BLaER1 treated with 17β-estradiol and CSF1 and Interleukin-3, amounts not matched to agents 10 nM and 100 nM (cell line): ENCODE results near the gene ANKFN1.

Experiments
- H3K27ac ChIP-seq, 11 experiments: shearing (Covaris generic); formaldehyde crosslinking; 2 replicates each; pipeline ENCODE4 v1.8.1; 2022
- H3K27me3 ChIP-seq, 11 experiments: shearing (Covaris generic); formaldehyde crosslinking; 2 replicates each; pipeline ENCODE4 v1.8.1; 2022
- H3K36me3 ChIP-seq, 11 experiments: shearing (Covaris generic); formaldehyde crosslinking; 2 replicates each; pipeline ENCODE4 v1.8.1; 2022
- H3K4me1 ChIP-seq, 10 experiments: shearing (Covaris generic); formaldehyde crosslinking; 2 replicates each; pipeline ENCODE4 v1.8.1; 2022
- H3K4me2 ChIP-seq, 11 experiments: shearing (Covaris generic); formaldehyde crosslinking; 2 replicates each; pipeline ENCODE4 v1.8.1; 2022
- H3K4me3 ChIP-seq, 10 experiments: shearing (Covaris generic); formaldehyde crosslinking; 2 replicates each; pipeline ENCODE4 v1.8.1; 2022
- H3K9ac ChIP-seq, 11 experiments: shearing (Covaris generic); formaldehyde crosslinking; 2 replicates each; pipeline ENCODE4 v1.8.1; 2022
- H3K9me3 ChIP-seq, 11 experiments: shearing (Covaris generic); formaldehyde crosslinking; replicated peaks in 1 of 11; 2 replicates each; pipeline ENCODE4 v1.8.1; 2022
- H4K20me1 ChIP-seq, 11 experiments: shearing (Covaris generic); formaldehyde crosslinking; 2 replicates each; pipeline ENCODE4 v1.8.1; 2022
- Cebpa-rat ChIP-seq, 11 experiments: shearing (Covaris generic); IDR thresholded peaks; 2 replicates each; pipeline ENCODE4 v1.8.1; 2022

Gene ANKFN1

GRCh38 chr17:56159826-56160380, 6.6 kb downstream of the ANKFN1 start:
- no peak overlapping the region for H3K9ac ChIP-seq
- no peak overlapping the region for H3K27ac ChIP-seq
- TF ChIP-seq Cebpa-rat (IDR thresholded peaks at IDR 0.05), result no peak
- no peak overlapping the region for H3K4me3 ChIP-seq
- H3K9me3 ChIP-seq, result peaks cover 0 to 7% (median 0%) of the 10 kb centered on the region in 11 experiments; a peak in 1 of 22 replicates
- H3K36me3 ChIP-seq, result no peaks in the 10 kb centered on the region
- no peaks in the 10 kb centered on the region for H4K20me1 ChIP-seq
- H3K4me2 ChIP-seq, result no peak overlapping the region; a peak in 1 of 22 replicates
- H3K4me1 ChIP-seq, result peaks cover 0 to 33% (median 0%) of the 10 kb centered on the region in 10 experiments; a peak in 5 of 20 replicates
- no peaks in the 10 kb centered on the region for H3K27me3 ChIP-seq

- Histone ChIP-seq H3K4me2 (no peak overlapping the region), H3K27me3 (no peaks in the 10 kb centered on the region), H4K20me1 (no peaks in the 10 kb centered on the region), H3K4me1 (peaks cover 0 to 29% (median 0%) of the 10 kb centered on the region in 10 experiments; a peak in 5 of 20 replicates), H3K36me3 (no peaks in the 10 kb centered on the region), H3K9me3 (peaks cover 0 to 5% (median 0%) of the 10 kb centered on the region in 11 experiments; a peak in 1 of 22 replicates), H3K9ac (no peak overlapping the region), H3K4me3 (no peak overlapping the region), H3K27ac (no peak overlapping the region)
- no peak for TF ChIP-seq Cebpa-rat (IDR thresholded peaks at IDR 0.05)
These were observed 7.1 kb downstream of the ANKFN1 start for GRCh38 chr17:56160422-56160821.

GRCh38 chr17:56165072-56165641, 11.9 kb downstream of the ANKFN1 start:
- H3K4me1 ChIP-seq, result no peaks in the 10 kb centered on the region
- no peaks in the 10 kb centered on the region for H3K36me3 ChIP-seq
- H3K4me3 ChIP-seq, result no peak overlapping the region
- H3K9me3 ChIP-seq, result no peaks in the 10 kb centered on the region
- no peaks in the 10 kb centered on the region for H3K27me3 ChIP-seq
- H3K4me2 ChIP-seq, result no peak overlapping the region
- no peaks in the 10 kb centered on the region for H4K20me1 ChIP-seq
- TF ChIP-seq Cebpa-rat (IDR thresholded peaks at IDR 0.05), result no peak
- no peak overlapping the region for H3K9ac ChIP-seq
- H3K27ac ChIP-seq, result no peak overlapping the region

- H3K9me3 ChIP-seq, result no peaks in the 10 kb centered on the region
These were observed 14.2 kb downstream of the ANKFN1 start for GRCh38 chr17:56167491-56167890.

GRCh38 chr17:56169621-56170020, 16.3 kb downstream of the ANKFN1 start:
- TF ChIP-seq Cebpa-rat (IDR thresholded peaks at IDR 0.05), result no peak
- Histone ChIP-seq H3K9me3 (no peaks in the 10 kb centered on the region), H3K4me3 (no peak overlapping the region), H3K4me1 (peaks cover 0 to 12% (median 11%) of the 10 kb centered on the region in 10 experiments; a peak in 17 of 20 replicates), H3K4me2 (no peak overlapping the region), H3K27me3 (no peaks in the 10 kb centered on the region), H4K20me1 (no peaks in the 10 kb centered on the region), H3K36me3 (no peaks in the 10 kb centered on the region), H3K27ac (no peak overlapping the region), H3K9ac (no peak overlapping the region)

More at GRCh38 chr17:56167491-56167890, 14.2 kb downstream of the ANKFN1 start:
- Histone ChIP-seq H3K36me3 (no peaks in the 10 kb centered on the region), H3K9ac (no peak overlapping the region), H4K20me1 (no peaks in the 10 kb centered on the region), H3K27ac (no peak overlapping the region), H3K27me3 (no peaks in the 10 kb centered on the region), H3K4me2 (no peak overlapping the region), H3K4me1 (no peaks in the 10 kb centered on the region), H3K4me3 (no peak overlapping the region)
- TF ChIP-seq Cebpa-rat (IDR thresholded peaks at IDR 0.05), result no peak

- Histone ChIP-seq H3K27ac (no peak overlapping the region), H3K9me3 (no peaks in the 10 kb centered on the region), H3K4me3 (no peak overlapping the region), H3K4me2 (no peak overlapping the region), H3K27me3 (no peaks in the 10 kb centered on the region), H3K4me1 (peaks cover 0 to 22% (median 16%) of the 10 kb centered on the region in 10 experiments; a peak in 17 of 20 replicates), H3K9ac (no peak overlapping the region), H3K36me3 (no peaks in the 10 kb centered on the region), H4K20me1 (no peaks in the 10 kb centered on the region)
- no peak for TF ChIP-seq Cebpa-rat (IDR thresholded peaks at IDR 0.05)
These were observed 18.1 kb downstream of the ANKFN1 start for GRCh38 chr17:56171186-56171959.

GRCh38 chr17:56172517-56172982, 19.3 kb downstream of the ANKFN1 start:
- Histone ChIP-seq H3K27me3 (no peaks in the 10 kb centered on the region), H3K9ac (no peak overlapping the region), H3K36me3 (no peaks in the 10 kb centered on the region), H3K4me1 (peaks cover 0 to 29% (median 16%) of the 10 kb centered on the region in 10 experiments; a peak in 17 of 20 replicates), H3K27ac (no peak overlapping the region), H4K20me1 (no peaks in the 10 kb centered on the region), H3K4me2 (no peak overlapping the region), H3K4me3 (no peak overlapping the region), H3K9me3 (no peaks in the 10 kb centered on the region)
- no peak for TF ChIP-seq Cebpa-rat (IDR thresholded peaks at IDR 0.05)

- H3K27ac ChIP-seq, result no peak overlapping the region
- no peak overlapping the region for H3K4me2 ChIP-seq
- H3K27me3 ChIP-seq, result no peaks in the 10 kb centered on the region
- TF ChIP-seq Cebpa-rat (IDR thresholded peaks at IDR 0.05), result no peak
- H4K20me1 ChIP-seq, result no peaks in the 10 kb centered on the region
- no peak overlapping the region for H3K9ac ChIP-seq
- peaks cover 0 to 29% (median 16%) of the 10 kb centered on the region in 10 experiments; a peak in 17 of 20 replicates for H3K4me1 ChIP-seq
- no peak overlapping the region for H3K4me3 ChIP-seq
- no peaks in the 10 kb centered on the region for H3K36me3 ChIP-seq
- no peaks in the 10 kb centered on the region for H3K9me3 ChIP-seq
These were observed 19.8 kb downstream of the ANKFN1 start for GRCh38 chr17:56173026-56173425.
